NCI-H128 (cell line): Measurements from ENCODE around the gene COX7A2L.
"Not testable (repeated sequence)": the region's sequence is repeated elsewhere in the genome, so short reads cannot be mapped to it uniquely, and the experiment has no call there.

ENCODE experiments used
- DNase-seq: peaks from one replicate; lab custom pipeline; 2025; ENCODE audit not compliant: unreplicated experiment; lab: John Stamatoyannopoulos, UW

COX7A2L gene

DNA sequence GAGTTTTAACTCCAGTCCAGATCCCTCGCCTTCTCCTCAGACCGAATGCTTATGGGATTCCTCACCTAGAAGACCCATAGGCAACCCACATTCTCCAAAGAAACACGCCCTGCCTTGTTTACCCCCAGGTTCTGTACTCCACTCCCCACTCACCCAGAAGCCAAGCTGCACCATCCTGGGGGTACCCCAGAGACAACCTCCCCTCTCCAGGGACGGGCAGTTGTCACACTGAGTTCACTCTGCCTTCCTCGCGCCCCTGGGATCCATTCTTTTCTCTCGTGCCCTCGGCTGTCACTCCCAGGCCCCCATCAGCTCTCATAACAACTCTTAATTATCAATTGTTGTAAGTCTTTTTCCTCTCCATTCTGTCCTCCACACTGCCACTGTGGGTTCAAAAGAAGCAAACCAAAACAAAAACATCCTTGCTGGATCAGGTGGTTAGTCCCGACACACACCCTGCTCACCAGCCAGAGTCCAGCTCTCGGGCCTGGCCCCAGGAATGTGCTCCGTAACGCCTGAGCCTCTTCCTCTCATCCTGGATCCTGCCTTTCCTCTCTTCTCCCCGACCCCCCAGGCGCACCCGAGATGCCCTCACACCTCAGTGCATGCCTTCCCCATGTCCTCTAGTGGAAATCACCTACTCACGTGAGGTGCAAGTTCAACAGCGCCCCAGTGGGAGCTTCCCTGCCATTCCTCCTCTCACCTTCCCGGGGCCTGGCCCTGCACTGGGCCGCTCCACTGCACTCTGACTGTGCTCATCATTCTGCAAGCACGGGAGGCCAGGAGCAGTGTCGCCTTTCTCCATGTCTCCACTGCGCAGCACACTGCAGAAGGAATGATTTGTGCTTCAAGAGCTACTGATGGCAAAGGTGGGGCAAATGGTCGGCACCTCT lies 20.7 kb downstream of the COX7A2L start:
- no peak for DNase-seq

- DNase-seq = no peak
These were observed 21.7 kb downstream of the COX7A2L start for GRCh38 chr2:42339191-42339912.

DNA sequence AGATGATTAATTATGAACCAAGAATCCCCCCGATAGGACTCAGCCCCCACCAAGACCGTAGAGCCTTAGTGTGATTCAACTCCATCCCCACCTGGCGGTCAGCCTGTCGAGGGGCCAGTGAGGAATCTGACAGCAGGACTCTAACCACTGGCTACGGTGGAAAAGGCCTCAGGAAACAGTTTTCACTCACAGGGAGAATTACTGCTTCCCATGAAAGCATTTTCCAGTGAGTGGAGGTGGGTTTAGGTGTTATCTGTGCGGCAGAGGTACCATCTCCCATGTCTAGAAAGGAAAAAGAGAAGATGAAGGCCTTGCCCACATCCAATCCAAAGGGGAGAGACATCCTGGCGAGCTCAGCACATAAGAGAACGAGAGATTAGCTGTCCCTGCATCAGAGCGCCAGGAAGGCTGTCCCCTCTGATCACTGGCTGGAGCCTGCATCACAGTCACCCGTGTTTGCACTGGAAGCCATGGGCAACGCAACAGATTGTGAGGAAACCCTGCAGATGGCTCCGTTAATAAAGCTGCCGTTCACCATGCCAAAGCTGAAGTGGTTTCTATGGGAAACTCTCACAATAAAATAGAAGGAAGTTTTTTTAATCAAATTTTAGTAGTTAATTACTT lies 22.3 kb downstream of the COX7A2L start:
- no peak for DNase-seq

DNA sequence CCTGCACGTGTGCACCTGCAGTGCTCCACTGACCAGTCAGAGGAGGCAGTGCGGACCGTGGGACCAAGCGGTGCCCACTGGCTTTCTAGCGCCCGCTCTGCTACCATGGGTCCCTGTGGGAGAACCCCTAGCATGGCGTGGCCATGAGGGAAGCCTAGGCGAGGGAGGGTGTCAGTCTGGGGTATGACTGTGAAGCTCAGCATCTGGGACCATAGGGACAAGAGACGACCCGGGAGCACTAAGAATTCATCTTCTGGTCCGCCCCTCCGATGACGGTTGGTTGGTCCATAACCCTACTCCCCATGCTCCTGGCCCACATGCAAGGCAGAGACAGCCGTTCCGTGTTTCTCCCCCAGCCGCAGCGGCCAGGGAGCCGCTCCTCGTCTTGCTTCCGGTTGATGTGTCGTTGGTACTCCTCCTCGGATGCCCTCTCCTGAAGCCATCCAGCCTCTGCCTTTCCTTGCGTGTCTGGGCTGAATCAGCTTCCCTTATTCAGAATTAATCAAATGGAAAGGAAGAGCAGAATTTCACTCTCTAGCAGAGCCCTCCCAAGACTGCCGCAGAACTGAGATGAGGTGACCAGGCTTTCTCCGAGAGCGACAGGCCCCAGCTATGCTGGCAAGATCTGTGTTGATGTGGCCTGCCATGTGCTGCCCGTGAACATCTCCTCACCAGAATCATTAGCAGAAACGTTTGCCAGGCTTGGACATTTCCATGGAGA lies 23.0 kb downstream of the COX7A2L start:
- no peak for DNase-seq

- DNase-seq = no peak
These were observed 23.6 kb downstream of the COX7A2L start for GRCh38 chr2:42337356-42337820.

GRCh38 chr2:42336361-42336965 lies 24.6 kb downstream of the COX7A2L start:
- DNase-seq = no peak

GRCh38 chr2:42335514-42336104 lies 25.4 kb downstream of the COX7A2L start:
- no peak for DNase-seq

GRCh38 chr2:42334865-42335264 lies 26.2 kb downstream of the COX7A2L start:
- DNase-seq = not testable (repeated sequence)

DNA sequence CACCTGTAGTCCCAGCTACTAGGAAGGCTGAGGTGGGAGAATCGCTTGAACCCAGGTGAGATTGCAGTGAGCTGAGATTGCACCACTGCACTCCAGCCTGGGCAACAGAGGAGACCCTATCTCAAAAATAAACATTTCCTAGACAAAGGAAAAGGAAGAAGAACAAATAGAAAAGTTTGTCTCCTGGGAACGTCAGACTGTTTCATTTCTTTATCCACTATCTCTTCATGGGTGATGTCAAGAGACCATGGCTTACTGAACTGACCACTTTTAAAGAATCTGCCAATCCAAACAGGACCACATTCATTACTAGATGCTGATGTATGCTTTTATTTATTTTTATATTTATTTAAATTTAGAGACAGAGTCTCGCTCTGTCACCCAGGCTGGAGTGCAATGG lies 26.8 kb downstream of the COX7A2L start:
- DNase-seq = no peak

DNA sequence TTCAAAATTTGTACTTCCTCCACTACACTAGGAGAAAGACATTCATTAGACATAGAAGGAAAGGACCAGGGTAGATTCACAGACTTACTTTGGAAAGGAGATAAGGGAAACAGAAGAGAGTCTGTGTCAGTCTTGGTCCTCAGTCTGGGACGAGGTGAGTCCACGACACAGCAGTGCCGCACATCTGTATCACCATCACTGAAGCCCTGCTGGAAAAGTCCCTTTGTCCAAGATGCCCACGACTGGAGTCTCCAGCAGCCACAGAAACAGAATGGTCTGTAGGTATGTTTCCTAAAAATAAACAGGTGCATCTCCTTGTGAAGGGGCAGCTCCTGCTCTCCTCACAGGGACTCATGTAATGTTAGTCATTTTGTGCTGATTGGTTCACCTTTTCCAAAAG lies 27.4 kb downstream of the COX7A2L start:
- no peak for DNase-seq

DNA sequence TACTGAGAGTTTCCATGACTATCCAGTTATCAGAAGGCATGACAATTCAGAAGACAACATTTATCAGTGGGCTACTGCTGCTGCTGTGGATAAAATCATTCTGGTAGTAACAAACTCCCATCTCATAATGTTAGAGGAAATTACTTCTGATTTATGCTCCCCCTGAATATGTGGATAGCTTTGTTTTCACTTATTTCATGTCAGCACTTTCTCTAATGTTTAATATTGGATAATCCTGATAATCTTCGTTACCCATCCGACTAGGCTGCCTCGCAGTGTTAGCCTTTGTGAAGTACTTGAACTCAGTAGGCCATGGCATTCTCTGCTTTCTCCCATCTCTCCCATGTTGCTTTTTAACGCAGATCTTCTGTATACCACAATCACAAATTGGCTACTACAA lies 28.4 kb downstream of the COX7A2L start:
- DNase-seq = no peak

GRCh38 chr2:42331569-42332284 lies 29.3 kb downstream of the COX7A2L start:
- DNase-seq = no peak

GRCh38 chr2:42329736-42330135 lies 31.3 kb downstream of the COX7A2L start:
- no peak for DNase-seq

DNA sequence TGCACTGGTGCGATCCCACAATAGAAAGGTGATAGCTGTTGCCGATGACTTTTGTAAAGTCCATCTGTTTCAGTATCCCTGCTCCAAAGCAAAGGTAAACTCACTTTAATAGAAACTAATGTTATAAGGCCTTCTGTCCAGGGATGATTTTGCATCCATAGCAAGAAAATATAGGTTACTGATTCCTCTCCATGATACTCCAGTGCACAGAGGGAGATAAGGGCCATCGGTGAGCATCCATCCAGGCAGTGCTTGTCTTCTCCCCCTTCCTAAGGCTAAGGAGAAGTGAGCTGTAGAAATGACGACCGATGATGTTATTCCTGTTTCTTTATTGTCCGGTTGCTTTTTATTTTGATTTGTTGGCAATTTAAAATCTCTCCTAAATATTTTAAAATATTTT lies 32.1 kb downstream of the COX7A2L start:
- DNase-seq = no peak

DNA sequence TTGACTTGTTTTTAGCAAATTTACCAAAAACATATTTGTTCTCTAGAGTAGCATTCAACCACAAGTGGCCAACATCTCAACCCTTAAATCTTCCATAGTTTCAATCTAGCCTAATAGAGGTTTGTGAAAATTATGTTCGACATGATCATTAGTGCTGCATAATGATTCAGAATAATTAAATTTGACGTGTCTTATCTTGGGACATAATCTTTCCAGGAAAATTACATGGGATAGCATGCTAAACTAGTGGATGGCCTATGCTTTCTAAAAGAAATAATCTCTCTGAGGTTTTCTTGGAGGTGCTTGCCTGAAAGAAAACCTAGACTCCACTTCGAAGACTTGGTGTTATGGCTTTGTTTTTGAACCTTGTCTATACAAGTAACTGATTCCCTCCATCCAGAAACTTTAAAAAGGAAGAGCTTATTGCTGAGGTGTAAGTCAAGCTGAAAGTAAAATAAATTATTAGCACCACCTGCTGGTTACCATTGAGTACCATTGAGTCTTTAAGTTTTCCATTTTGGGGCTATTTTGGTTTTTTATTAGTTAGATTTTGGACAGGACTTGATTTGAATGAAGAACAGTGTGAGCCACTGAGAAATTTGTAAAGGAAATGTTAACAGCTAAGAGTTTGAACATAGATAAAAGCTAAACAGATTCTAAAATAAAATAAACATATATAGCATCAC lies 32.7 kb downstream of the COX7A2L start:
- DNase-seq = no peak

- DNase-seq = no peak
These were observed 33.9 kb downstream of the COX7A2L start for GRCh38 chr2:42327125-42327524.

DNA sequence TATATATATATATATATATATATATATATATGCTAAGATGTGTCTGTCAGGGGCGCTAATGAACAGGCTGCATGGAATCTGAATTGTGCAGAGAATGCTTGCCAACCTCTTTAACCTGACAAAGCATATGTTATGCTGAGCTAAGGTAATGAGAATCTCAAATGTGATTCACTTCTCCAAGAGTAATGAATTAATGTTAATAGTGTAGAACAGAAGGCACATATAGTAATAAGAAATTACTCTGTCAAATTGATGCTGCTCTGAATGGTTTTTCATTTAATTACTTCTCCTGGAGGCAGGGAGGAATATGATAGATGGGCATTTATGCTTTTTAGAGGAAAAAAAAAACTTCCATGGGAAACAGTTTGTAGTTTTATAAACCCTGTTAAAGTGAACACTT lies 35.4 kb downstream of the COX7A2L start:
- DNase-seq = no peak

GRCh38 chr2:42324949-42325348 lies 36.1 kb downstream of the COX7A2L start:
- no peak for DNase-seq

GRCh38 chr2:42324244-42324643 lies 36.8 kb downstream of the COX7A2L start:
- no peak for DNase-seq
